Neuronal stem cell (in vitro differentiated cells): ENCODE measurements around the gene NDUFA7.
"Not testable (repeated sequence)": the region's sequence is repeated elsewhere in the genome, so short reads cannot be mapped to it uniquely, and the experiment has no call there.

Experiments used
- DNase-seq: peaks from one replicate; pipeline ENCODE4 v3.0.0-alpha.2; 2013; ENCODE audit warnings: low spot score
- H2AFZ ChIP-seq: one replicate; pipeline ENCODE4 v1.6.1; 2013; ENCODE audit warnings: mild to moderate bottlenecking, low read length, inconsistent platforms
- H2AK5ac ChIP-seq: 2 replicates; pipeline ENCODE4 v1.6.1; 2013; ENCODE audit warnings: low read depth, mild to moderate bottlenecking, inconsistent platforms, low read length, moderate library complexity, mixed read lengths
- H2BK120ac ChIP-seq: 2 replicates; pipeline ENCODE4 v1.6.1; 2013; ENCODE audit warnings: low read depth, mild to moderate bottlenecking, inconsistent platforms, low read length, moderate library complexity, mixed read lengths
- H2BK12ac ChIP-seq: one replicate; pipeline ENCODE4 v1.6.1; 2013; ENCODE audit warnings: low read length, inconsistent platforms
- H2BK15ac ChIP-seq: 2 replicates; pipeline ENCODE4 v1.6.1; 2013; ENCODE audit warnings: mild to moderate bottlenecking, low read length, inconsistent platforms, mixed read lengths
- H2BK5ac ChIP-seq: one replicate; pipeline ENCODE4 v1.6.1; 2013; ENCODE audit warnings: inconsistent platforms, mild to moderate bottlenecking, low read length, moderate library complexity
- H3K14ac ChIP-seq: one replicate; pipeline ENCODE4 v1.6.1; 2013; ENCODE audit warnings: low read length, inconsistent platforms
- H3K18ac ChIP-seq: 2 replicates; pipeline ENCODE4 v1.6.1; 2013; ENCODE audit warnings: low read length, inconsistent platforms
- H3K23ac ChIP-seq: 2 replicates; pipeline ENCODE4 v1.6.1; 2013; ENCODE audit warnings: low read depth, mild to moderate bottlenecking, mixed read lengths, low read length, inconsistent platforms; ENCODE audit not compliant: poor library complexity
- H3K27ac ChIP-seq: replicated peaks from 3 replicates; pipeline ENCODE4 v1.5.1; 2013; ENCODE audit warnings: low read length, inconsistent platforms
- H3K27me3 ChIP-seq, 3 experiments: 2 replicates each; pipeline ENCODE4 v1.6.1; 2013; ENCODE audit warnings: low read length in 3 of 3, mild to moderate bottlenecking in 2 of 3, inconsistent platforms in 1 of 3, low read depth in 1 of 3, mixed read lengths in 1 of 3, moderate library complexity in 1 of 3; ENCODE audit not compliant: control insufficient read depth in 3 of 3, insufficient read depth in 3 of 3
- H3K36me3 ChIP-seq, 2 donors: replicated peaks in 1 of 2; 2 replicates each; pipeline ENCODE4 v1.6.1; 2013; ENCODE audit warnings: low read length in 2 of 2; ENCODE audit not compliant: control insufficient read depth in 2 of 2, insufficient read depth in 2 of 2
- H3K4ac ChIP-seq: 2 replicates; pipeline ENCODE4 v1.6.1; 2013; ENCODE audit warnings: inconsistent platforms, mild to moderate bottlenecking, low read length, moderate library complexity
- H3K4me1 ChIP-seq, 2 donors: 1 replicate in 1 of 2; 2 replicates in 1 of 2; pipeline ENCODE4 v1.6.1; 2013; ENCODE audit warnings: low read length in 2 of 2, low read depth in 1 of 2; ENCODE audit not compliant: control insufficient read depth in 2 of 2, insufficient read depth in 1 of 2
- H3K4me2 ChIP-seq: one replicate; pipeline ENCODE4 v1.6.1; 2013; ENCODE audit warnings: mild to moderate bottlenecking, low read length, inconsistent platforms; ENCODE audit not compliant: insufficient read depth, poor library complexity, severe bottlenecking
- H3K4me3 ChIP-seq, 2 donors: 2 replicates each; pipeline ENCODE4 v1.5.1; 2013; ENCODE audit warnings: low read length in 2 of 2, mild to moderate bottlenecking in 2 of 2, inconsistent platforms in 1 of 2, moderate library complexity in 1 of 2
- H3K79me1 ChIP-seq: one replicate; pipeline ENCODE4 v1.6.1; 2013; ENCODE audit warnings: low read depth, mild to moderate bottlenecking, inconsistent platforms, low read length, moderate library complexity
- H3K9ac ChIP-seq: one replicate; pipeline ENCODE4 v1.6.1; 2013; ENCODE audit warnings: mild to moderate bottlenecking, low read depth, low read length, inconsistent platforms; ENCODE audit not compliant: poor library complexity
- H3K9me3 ChIP-seq, 2 donors: replicated peaks in 1 of 2; 2 replicates each; pipeline versions ENCODE3 to v1.6.1; 2013; ENCODE audit warnings: low read length in 2 of 2, mild to moderate bottlenecking in 2 of 2, inconsistent platforms in 1 of 2, low read depth in 1 of 2, mixed read lengths in 1 of 2, moderate library complexity in 1 of 2; ENCODE audit not compliant: control insufficient read depth in 2 of 2, insufficient read depth in 1 of 2
- H4K8ac ChIP-seq: one replicate; pipeline ENCODE4 v1.6.1; 2013; ENCODE audit warnings: low read depth, mild to moderate bottlenecking, inconsistent platforms, low read length, moderate library complexity
- H4K91ac ChIP-seq: one replicate; pipeline ENCODE4 v1.6.1; 2013; ENCODE audit warnings: low read length, low read depth, mild to moderate bottlenecking, inconsistent platforms; ENCODE audit not compliant: poor library complexity
- WGBS, 2 donors: extraction: QIAGEN DNeasy Blood & Tissue Kit; methylation state at CpG; one replicate each; pipeline ENCODE4 v1.1.7; 2013; ENCODE audit warnings: missing lambda C conversion rate in 2 of 2, mixed read lengths in 1 of 2; ENCODE audit not compliant: insufficient read length in 2 of 2, insufficient replicate concordance in 1 of 2; ENCODE audit errors: extremely low coverage in 2 of 2; 5-methylcytosine and 5-hydroxymethylcytosine counted together

Gene NDUFA7

GRCh38 chr19:8316351-8317125 is 4.6 kb downstream of the NDUFA7 start:
- Histone ChIP-seq H3K79me1 (peaks cover 9% of the 10 kb centered on the region), H3K27ac (no peak overlapping the region), H3K18ac (no peak overlapping the region), H3K4ac (no peak overlapping the region), H3K23ac (no peak overlapping the region), H2BK15ac (no peak overlapping the region), H2BK5ac (no peak overlapping the region), H4K91ac (no peak overlapping the region), H3K27me3 (no peaks in the 10 kb centered on the region), H3K9me3 (no peaks in the 10 kb centered on the region), H3K9ac (no peak overlapping the region), H3K4me3 (no peak overlapping the region), H3K36me3 (peaks cover 23 to 54% of the 10 kb centered on the region in 2 donors), H2BK120ac (no peak overlapping the region), H4K8ac (no peak overlapping the region), H3K4me1 (peaks cover 4% of the 10 kb centered on the region in 2 donors), H2AFZ (no peak overlapping the region), H3K14ac (no peak overlapping the region), H3K4me2 (no peak overlapping the region), H2BK12ac (no peak overlapping the region), H2AK5ac (no peak overlapping the region)
- no CpG with 5 or more reads among the region's 14 CpGs for WGBS, 2 donors
- DNase-seq = no peak

- not testable (repeated sequence) for H3K9me3 ChIP-seq, H3K4me3 ChIP-seq, H3K23ac ChIP-seq, H3K27me3 ChIP-seq, H3K4me1 ChIP-seq, H3K79me1 ChIP-seq, H2BK15ac ChIP-seq, H3K18ac ChIP-seq, DNase-seq, H3K27ac ChIP-seq, H2BK120ac ChIP-seq, H3K9ac ChIP-seq, H3K14ac ChIP-seq, H3K4me2 ChIP-seq, H3K4ac ChIP-seq, H4K91ac ChIP-seq, H2BK5ac ChIP-seq, H4K8ac ChIP-seq, H2AFZ ChIP-seq, H2AK5ac ChIP-seq, H2BK12ac ChIP-seq
- WGBS, 2 donors = no CpG with 5 or more reads among the region's 11 CpGs
- H3K36me3 ChIP-seq = peaks cover 31 to 67% of the 10 kb centered on the region in 2 donors
Observed at GRCh38 chr19:8314981-8315640, 6.1 kb downstream of the NDUFA7 start.

- H2AK5ac ChIP-seq = no peak overlapping the region
- H3K27ac ChIP-seq = no peak overlapping the region
- H3K9ac ChIP-seq = no peak overlapping the region
- H2AFZ ChIP-seq = no peak overlapping the region
- H3K27me3 ChIP-seq = no peaks in the 10 kb centered on the region
- no peak overlapping the region for H4K91ac ChIP-seq
- H3K18ac ChIP-seq = no peak overlapping the region
- H2BK120ac ChIP-seq = no peak overlapping the region
- H3K79me1 ChIP-seq = peaks cover 9% of the 10 kb centered on the region
- no peak overlapping the region for H3K4me2 ChIP-seq
- H3K4me1 ChIP-seq = peaks cover 9 to 10% of the 10 kb centered on the region in 2 donors
- no peak overlapping the region for H2BK15ac ChIP-seq
- WGBS, 2 donors = no CpG with 5 or more reads among the region's 16 CpGs
- peaks cover 37 to 68% of the 10 kb centered on the region in 2 donors for H3K36me3 ChIP-seq
- H2BK5ac ChIP-seq = no peak overlapping the region
- H4K8ac ChIP-seq = no peak overlapping the region
- no peaks in the 10 kb centered on the region for H3K9me3 ChIP-seq
- H3K14ac ChIP-seq = no peak overlapping the region
- no peak for DNase-seq
- H2BK12ac ChIP-seq = no peak overlapping the region
- no peak overlapping the region for H3K4ac ChIP-seq
- no peak overlapping the region for H3K4me3 ChIP-seq
- no peak overlapping the region for H3K23ac ChIP-seq
Observed at GRCh38 chr19:8311461-8312260, 9.5 kb downstream of the NDUFA7 start.
